Measurements from ENCODE around the gene C1QTNF8.

C1QTNF8 gene

DNA sequence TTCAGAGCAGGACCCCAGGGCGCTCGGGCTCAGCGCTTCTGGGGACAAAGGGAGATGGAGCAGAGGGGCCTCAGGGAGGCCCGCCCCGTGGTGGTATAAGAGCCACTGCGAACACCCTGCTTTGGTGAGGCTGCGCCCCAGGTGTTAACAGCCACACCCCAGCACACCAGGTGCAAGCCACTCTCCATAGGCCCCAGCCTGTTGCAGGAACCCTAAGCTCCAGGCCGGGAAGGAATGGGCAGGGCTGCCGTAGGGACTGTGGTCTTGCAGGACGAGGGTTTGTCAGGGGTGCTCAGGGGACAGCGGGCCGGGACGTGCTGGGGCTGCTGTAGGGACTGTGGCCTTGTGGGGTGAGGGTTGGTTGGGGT is 40.5 kb downstream of the C1QTNF8 start:
- DNase-seq = no peak

DNA sequence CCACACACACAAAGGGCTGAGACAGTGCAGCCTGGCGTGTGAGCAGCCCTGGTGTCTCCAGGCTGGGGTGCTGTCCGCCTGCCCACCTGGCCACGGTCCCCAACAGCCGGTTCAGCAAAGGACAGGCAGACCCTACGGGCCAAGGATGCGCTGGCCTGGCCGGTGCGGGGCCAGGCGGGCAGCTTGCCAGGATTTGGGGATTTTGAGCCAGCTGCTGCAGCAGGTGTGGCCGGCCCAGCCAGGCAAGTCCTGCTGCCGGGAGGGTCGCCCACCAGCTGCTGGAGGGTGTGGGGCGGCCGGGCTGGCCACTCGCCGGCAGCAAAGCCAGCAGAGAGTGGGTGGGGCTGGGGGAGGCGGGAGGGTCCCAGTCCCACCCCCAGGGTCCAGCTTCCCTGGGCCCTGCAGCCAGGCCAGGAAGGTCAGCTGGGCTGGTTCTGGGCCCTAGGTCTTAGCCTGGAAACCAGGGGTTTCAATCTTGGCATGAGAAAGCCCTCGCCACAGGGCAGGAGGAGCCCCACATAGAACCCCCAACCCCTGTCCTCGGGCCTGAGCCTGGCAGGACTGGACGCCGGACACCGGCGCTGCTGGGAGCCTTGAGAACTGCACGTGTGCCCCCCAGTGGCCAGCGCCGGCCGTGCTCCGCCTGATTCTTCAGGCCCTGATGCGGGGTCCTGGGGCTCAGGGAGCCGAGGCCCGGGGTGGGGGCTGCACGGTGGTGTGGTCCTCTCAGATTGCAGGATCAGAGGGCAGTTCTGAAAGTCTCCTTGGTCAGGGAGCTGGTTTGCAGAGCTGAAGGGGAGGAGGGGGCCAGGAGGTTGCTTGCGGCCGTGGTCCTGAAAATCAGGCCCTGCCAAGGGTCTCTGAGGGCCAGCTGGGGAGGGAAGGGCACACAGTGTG is 41.1 kb downstream of the C1QTNF8 start:
- peak; percentile 52 for DNase-seq

DNA sequence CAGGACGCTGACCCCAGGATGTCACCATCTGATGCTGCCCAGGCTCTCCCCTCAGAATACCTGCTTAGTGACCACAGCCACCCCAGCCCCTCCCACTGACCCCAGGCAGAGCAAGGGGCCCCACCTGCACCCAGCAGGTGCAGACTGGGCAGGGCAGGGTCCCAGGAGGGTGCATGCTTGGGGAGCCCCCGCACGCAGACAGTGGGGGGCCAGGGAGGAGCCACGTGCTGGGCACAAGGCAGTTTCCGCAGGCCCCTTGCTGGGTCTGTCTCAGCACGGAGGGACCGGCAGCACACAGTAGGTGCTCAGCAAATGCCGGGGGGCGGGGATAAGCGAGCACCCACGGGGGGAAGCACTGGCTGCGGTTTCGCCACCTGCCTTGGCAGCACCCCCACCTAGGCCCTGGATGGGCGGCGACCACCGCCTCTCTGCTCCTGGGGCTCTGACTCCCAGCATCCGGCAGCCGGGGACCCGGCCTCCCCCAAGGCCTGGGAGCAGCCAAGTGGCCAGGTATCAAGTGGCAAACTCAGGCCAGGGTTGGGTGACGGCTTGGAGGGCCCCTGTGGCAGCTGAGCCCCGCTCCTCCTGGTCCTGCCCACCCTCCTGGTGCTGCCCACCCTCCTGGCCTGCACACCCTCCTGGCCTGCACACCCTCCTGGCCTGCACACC is 42.2 kb downstream of the C1QTNF8 start:
- DNase-seq = no peak

DNA sequence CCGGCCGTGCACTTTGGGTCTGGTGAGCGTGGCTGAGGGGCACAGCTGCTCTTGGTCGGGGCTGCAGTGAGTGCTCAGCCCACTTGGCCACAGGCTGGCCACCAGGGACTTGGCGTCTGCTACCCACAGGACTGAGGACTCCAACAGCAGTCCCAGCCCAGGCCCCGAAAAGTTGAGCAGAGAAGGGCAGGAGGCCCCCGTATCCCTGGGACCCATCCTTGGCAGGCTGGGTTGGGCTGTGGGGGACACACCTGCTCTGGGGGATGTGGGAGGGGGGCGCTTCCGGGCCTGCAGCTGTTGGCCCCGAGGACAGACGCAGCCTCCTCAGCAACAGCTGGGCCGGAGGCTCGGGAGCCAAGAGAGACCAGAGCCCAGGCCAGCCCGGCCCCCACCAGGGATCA is 42.9 kb downstream of the C1QTNF8 start:
- DNase-seq = no peak

DNA sequence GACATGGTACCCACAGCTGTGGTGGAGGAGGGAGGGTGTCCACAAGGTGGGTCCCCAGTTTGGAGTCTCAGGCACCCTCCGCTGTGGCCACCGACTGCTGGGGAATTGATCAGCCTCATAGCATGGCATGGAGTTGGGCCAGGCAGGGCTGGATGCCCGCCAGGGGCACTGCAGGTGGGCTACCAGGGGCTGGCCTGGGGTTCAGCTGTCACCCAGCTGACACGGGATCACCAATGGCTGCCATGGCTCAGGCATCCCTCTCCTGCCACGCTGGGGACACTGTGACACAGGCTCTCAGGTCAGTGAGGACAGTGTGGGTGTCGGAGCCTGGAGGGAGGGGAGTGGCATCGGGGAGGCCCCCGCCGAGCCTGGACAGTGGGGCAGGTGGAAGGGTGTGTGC is 43.3 kb downstream of the C1QTNF8 start:
- DNase-seq = no peak

DNA sequence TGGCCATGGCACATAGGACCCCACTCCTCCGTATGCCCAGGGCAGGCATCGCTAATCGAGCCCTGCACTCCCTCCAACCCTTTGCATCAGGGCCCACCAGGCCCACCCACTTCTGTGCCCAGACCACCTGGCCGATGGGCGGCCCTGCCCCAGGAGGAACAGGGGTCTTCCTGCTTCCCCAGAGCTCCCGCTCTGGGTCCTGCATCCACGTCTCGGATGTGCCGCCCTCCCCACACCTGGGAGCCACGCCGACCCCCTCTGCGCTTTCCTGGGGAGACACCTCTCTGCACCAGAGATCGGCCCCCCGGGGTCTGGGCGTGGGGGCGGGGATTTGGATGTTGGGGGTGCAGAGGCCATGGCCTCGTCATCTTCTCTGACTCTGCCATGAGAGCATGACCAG is 44.6 kb downstream of the C1QTNF8 start:
- DNase-seq = no peak

DNA sequence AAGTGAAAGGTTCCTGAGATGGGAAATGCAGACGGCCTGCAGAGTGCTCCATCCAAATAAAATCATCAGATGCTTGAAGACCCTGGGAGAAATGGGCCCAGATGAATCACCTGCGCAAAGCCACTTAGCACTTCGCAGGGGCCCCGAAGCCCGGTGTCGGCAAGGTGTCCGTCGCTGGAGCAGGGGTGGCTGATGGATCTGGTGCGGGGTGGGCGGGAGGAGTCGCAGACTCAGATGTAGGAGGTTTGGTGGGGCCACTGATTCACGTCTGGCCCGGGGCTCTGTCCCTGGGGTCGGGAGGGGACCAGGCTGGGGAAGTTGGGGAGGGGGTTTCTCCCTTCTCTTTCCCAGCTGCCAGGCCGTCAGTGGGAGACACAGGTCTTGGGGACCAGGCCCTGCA is 45.1 kb downstream of the C1QTNF8 start:
- DNase-seq = no peak

DNA sequence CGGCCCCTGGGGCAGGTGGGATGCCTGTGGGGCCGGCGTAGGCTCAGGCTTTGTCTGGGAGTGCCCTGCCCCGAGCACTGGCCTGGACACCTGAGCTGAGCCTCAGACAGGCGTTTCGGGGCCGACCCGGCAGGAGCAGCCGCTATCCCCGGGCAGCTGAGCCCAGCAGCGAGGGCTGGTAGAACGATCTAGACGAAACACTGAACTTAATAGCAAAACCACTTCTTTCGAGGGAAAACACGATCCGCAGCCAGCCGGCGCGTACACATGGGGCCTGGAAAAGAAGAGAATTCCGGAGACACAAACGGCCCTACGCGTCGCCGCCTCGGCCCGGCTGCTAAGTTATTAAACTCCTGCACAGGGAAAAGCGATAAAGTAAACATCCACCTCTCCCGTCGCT is 45.5 kb downstream of the C1QTNF8 start:
- DNase-seq = no peak

DNA sequence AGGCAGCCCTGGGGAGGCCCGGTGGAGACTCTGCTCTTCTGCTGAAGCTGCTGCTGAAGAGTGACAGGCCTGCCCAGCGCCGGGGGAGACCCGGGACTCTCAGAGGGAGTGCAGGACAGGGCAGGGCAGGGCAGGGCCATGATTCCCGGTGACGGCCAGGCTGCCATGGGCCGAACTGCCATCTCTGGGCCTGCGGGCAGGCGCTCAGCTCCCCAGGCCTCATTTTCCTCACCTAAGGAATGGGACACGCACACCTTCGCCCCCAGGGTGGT is 46.1 kb downstream of the C1QTNF8 start:
- no peak for DNase-seq

DNA sequence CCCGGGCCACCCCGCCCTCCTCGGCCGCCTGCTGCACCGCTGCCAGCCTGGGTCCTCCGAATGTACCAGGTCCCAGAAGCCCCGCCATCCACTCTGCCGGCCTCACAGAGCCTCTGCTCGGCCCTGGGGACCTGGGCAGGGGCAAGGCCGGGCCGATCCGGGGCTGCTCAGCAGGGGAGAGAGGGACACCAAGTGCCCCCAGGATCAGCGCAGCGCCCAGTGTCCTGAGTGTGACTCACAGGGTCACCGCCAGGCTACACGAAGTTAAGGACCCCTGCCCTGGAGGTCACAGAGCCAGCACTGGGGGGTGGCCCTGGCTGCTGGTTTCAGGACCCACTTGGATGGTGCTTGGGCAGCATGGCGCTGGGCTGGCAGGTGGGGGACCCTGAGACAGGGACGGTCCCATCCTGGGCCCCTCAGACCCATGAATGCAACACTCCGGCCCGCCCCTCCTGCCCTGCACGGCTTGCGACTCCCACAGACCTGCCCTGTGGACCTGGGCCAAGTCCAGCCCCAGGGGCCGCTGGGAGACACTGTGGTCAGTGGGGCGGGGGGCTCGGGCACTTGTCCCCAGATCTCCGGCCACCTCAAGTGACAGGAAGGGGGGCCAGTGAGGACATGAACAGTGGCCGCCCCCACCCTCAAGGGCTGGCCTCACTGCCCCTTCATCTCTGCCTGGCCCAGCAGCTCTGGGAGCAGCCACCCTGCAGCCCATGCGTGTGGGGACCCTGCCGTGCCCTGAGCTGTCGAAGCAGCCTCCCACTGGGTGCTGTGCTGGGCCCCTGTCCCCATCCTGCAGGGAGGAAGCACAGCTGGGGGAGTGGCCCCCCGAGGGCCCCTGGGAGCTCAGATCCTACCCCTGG is 46.7 kb downstream of the C1QTNF8 start:
- no peak for DNase-seq

DNA sequence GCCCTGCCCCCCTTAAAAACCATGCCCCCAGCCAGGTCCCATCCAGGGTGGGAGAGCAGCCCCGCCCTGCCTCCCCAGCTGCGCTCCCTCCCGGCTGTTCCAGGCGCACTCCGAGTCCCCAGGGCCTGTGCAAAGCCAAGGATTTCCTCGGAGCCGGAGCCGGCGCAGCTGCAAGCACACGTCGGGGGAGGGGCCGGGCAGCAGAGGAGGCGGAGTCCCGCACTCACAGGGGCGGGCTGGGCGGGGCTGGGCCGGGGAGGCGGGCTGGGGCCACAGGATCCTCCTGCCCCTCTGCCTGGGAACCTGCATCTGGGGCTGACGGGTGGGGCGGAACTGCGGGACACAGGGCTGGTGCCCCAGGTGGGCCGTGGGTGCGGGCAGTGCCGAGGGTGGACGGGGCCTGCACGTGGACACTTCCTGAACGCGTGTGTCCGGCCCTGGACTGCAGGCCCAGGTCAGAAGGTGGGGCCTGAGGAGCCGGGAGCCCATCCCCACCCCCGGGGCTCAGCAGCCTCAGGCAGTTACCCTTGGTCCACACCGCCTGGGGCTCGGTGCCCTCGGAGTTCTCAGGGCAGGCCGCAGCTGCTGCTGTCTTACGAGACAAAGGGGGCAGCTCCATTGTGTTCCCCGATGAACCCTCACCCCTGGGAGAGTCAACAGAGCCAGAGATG is 47.5 kb downstream of the C1QTNF8 start:
- DNase-seq = no peak

DNA sequence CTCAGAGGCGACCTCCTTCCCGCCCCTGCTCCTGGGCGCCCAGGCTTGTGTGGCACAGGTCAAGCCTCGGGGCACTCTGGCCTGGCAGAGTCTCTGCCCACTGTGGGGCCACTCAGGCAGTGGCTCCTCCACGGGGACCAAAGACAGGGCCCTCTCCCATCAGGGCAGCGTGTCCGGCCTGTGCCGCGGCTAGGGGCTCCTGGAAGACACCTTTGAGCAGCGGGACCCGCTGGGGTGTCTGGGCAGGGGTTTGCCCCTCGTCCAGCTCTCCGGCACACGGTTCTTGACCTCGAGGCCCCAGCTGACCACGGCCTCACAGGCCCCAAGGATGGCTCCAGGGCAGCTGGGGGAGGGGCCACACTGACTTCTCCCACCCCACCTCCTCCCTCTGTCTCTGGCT is 48.2 kb downstream of the C1QTNF8 start:
- no peak for DNase-seq

DNA sequence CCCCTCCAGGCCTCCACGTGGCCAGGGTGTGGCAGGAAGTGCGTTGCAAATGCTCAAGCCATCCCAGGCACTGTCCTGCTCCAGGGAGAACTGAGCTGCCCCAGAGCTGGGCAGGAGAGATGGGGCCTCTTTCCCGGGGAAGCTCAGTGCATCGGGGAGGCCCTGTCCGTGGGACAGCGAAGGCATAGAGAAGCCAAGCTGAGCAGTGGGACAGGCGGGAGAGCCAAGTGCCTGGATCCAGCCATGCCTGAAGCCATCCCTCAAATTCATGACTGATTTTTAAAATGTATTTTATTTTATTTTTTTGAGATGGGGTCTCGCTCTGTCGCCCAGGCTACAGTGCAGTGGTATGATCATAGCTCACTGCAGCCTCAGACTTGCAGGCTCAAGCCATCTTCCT is 48.9 kb downstream of the C1QTNF8 start:
- DNase-seq = no peak

DNA sequence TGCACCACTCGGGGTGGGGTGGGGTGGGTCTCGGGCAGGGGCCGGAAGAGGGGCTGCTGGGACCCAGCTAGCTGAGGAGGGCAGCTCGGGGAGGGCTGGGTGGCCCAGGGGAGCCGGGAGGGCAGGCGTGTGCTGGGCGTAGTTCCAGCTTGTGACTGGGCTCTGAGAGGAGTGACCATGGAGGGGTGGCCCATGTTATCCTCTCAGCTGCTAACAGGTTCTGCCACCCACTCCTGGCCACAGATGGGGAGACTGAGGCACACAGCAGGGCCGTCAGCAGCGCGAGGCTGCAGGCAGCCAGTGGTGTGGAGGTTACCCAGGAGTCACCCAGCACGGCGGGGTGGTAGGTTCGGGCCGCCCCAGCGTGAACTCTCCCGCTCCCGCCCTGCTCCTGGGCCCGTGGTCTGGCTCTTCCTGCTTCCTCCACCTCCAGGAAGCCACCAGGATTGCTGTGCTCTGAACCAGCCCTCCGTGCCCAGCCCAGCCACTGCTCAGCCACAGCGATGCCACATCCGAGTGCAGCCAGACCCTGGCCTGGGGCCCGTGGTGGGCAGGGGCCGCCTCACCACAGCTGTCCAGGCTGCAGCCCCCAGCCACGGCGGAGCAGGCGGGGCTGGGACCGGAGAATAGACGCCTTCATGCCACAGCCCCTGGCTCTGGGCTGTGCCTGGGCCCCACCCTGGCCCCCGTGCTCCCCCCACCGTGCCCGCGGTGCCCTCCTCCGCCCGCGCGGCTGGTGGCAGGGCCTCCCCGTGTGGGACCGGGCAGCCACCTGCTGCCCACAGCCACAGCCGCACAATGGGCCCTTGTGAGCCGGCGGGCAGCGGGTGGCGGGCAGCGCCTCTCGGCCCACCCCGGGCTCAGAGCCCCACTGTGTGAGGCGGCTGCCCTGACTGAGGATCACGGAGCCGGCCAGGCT is 49.8 kb downstream of the C1QTNF8 start:
- DNase-seq = no peak

DNA sequence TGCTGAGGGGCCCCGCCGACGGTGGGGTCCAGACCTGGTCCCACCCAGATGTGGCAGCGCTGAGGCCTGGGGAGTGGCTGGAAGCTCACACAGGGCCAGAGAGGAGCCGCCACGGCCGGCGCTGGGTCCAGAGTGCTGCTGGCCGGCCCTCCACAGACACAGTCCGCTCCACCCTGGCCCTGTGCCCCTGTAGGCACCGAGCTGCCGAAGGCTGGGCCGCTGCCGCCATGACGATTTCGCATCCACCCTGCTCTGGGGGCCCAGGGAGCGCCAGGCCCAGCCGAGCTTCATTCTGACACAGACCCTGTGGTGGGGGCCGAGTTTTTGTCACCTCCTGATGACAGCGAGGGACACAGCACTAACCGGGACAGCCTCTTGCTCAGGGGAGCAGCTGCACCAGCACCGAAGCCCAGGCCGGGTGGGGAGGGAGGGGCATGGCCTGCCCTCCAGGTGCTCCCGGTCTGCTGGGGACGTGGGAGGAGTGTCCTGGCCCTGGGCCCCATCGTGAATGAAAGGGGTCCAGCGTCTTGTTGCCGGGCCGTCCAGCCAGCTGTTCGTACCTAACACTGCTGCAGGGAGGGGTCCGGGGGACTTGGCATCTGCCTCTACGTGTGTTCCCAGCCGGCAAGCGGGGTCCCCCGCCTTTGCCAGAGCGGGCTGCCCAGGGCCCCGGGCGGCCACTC is 50.6 kb downstream of the C1QTNF8 start:
- no peak for DNase-seq

DNA sequence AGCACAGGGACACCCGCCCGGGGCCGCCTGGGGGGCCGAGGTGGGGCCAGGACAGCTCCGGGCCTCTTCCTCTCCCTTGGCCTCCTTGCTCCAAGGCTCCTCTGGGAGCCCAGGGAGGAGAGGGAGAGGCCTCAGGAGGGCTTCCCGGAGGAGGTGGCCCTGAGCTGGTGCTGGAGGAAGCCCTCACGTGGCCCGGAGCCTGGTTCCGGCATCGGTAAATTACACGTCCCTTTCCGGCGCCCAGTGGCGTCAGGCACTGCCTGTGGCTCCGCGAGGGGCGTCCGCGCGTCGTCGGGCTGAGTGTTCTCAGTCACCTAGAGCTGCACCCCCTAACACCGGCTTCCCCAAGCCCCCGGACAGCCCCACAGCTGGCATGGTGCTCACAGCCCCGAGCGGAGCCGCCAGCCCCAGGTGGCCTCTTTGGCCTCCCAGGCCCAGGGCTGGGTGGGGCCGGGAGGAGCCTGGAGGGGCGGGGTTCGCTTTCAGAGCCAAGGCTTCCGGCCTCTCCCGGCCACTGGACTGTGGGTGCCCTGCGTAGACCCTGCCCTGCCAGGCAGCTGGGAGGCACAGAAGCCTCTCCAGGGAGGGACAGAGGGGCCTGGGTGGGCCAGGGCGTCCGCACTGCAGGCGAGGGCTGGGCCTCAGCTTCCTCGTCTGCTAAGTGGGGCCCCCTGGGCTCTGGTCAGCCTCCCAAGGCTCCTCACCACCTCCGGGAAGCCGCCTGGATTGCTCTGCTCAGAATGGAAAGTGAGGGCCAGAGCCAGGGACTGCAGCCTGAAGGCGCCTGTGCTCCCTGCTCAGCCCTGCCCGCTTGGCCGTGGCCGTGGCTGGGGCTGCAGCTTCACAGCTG is 51.4 kb downstream of the C1QTNF8 start:
- DNase-seq = no peak

DNA sequence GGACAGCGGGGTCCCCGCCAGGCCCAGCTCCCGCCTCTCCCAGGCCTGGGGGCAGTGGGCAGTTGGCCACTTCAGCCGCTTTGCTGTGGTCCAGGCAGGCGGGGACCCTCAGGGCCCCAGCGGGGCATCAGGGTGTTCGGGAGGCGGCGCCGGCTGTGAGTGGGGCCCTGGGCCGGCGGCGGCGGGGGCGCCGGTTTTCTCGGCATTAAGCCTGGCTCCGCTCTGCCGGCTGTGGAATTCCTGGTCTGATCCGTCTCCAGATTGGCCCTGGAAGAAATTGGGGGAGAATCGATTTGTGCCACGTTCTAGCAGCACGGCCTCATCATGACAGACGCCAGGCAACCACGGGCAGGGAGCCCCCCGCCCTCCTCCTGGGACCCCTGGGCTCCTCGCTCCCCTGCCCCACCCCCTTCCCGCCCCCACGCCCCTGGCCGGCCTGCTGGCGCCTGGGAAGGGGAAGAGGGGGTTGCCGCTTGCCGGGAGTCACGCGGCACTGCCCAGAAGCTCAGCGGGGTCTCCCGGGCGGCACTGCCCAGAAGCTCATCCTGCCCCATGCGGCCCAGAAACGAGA is 52.1 kb downstream of the C1QTNF8 start:
- DNase-seq = no peak

DNA sequence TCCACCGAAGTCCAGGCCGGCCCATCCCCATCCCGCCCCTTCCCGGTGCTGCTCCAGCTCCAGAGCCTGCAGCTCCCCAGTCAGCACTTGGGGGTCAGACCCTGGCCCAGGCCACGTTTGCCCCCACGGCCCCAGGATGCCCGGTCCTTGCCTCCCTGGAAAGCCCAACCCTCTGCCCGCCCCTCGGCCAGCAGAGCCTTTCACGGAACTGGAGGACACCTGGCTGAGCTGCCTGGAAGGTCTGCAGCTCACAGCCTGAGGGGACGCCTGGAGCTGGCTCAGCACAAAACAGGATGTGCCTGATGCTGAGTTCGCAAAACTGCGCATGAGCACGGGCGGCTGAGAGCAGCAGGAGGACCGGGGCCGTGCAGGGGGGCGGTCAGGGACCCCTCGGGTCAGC is 53.2 kb downstream of the C1QTNF8 start:
- DNase-seq = no peak

DNA sequence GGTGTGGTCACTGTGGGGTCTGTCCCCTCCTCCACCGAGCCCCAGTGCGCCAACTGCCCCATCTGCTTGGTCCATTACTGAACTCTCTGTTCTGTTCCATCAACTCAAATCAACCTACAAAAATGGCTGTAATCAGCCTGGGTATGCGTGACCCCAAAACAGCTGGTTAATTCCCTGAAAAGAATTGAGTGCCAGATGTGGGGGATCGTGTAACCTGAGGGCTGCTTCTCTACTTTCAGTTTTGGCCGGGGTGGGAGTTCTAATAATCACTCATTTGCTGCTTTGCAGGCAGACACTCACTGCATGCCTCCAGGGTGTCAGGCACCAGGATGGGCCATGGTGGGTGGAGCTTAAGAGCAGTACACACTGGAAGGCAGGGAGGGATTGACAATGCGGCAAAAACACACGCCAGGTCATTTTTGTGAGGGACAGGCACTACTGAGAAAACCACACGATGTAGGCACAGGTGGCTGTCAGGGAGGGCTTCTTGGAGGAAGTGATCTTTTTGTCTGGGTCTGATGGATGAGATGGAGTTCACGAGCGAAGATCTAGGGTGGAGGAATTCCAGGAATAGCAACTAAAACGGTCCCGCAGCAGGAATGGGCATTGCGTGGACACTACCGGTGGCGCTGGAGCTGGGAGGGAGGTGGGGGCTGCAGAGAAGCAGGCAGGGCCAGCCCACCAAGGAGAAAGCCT is 53.8 kb downstream of the C1QTNF8 start:
- no peak for DNase-seq

DNA sequence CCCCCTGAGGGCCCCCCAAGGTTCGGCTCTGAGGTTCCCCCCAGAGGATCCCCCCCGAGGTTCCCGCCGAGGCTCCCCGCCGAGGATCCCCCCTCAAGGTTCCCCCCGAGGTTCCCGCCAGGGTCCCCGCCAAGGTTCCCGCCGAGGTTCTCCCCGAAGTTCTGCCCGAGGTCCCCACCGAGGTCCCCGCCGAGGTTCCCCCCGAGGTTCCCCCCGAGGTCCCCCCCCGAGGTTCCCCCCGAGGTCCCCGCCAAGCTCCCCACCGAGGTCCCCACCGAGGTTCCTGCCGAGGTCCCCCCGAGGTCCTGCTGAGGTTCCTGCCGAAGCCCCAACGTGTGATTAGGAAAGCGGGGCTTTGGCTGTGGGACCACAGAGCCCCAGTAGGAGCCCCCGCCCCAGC is 55.7 kb downstream of the C1QTNF8 start:
- DNase-seq = no peak
